Panc1 (cell line): Measurements from ENCODE around the gene KRTAP9-4. TPM values are rescaled to one million over a fixed set of nuclear protein-coding genes. Genes with fewer than 3 reads are reported as not detected.

Experiments
- ATAC-seq: fragments of 200-7000 bp; cut with Tn5 transposase; 2 replicates; pipeline ENCODE4 v1.9.1; 2020; ENCODE audit warnings: mild to moderate bottlenecking, moderate library complexity
- BruUV-seq: library from RNA; stranded (reverse); fragments of 400-500 nt; replicated peaks from 2 replicates; lab custom pipeline; 2021; lab: Mats Ljungman, UMichigan
- CTCF ChIA-PET: fragments of 300-600 bp; sonication (Branson Sonifier 250); formaldehyde crosslinking; loops from one replicate; lab custom pipeline; 2022; ENCODE audit warnings: antibody characterized with exemption; lab: Charles Lee
- POLR2A ChIA-PET: fragments of 300-600 bp; sonication (Branson Sonifier 250); formaldehyde crosslinking; loops from one replicate; lab custom pipeline; 2022; ENCODE audit warnings: antibody characterized with exemption; lab: Charles Lee
- DNase-seq: peaks from one replicate; pipeline ENCODE4 v3.0.0-alpha.2; 2010; ENCODE audit warnings: low read depth, low spot score
- H3K27ac ChIP-seq: 2 replicates; pipeline ENCODE4 v1.5.1; 2011; ENCODE audit warnings: mild to moderate bottlenecking, low read length, inconsistent platforms
- H3K27me3 ChIP-seq: fragments of 200-500 bp; sonication (Bioruptor generic); 2 replicates; pipeline ENCODE4 v1.6.0; 2014; ENCODE audit warnings: low read length, inconsistent platforms; ENCODE audit not compliant: control insufficient read depth, insufficient read depth
- H3K36me3 ChIP-seq: fragments of 200-500 bp; sonication (Bioruptor generic); 2 replicates; pipeline ENCODE4 v1.5.1; 2014; ENCODE audit warnings: inconsistent platforms, mild to moderate bottlenecking, low read length, moderate library complexity; ENCODE audit not compliant: control insufficient read depth, insufficient read depth
- H3K4me1 ChIP-seq: 2 replicates; pipeline ENCODE4 v1.5.1; 2011; ENCODE audit warnings: inconsistent platforms, mild to moderate bottlenecking, low read length, moderate library complexity; ENCODE audit not compliant: control insufficient read depth, insufficient read depth
- H3K4me3 ChIP-seq, 2 experiments: 2 replicates each; pipeline ENCODE4 v1.5.1; 2011 to 2012; ENCODE audit warnings: low read depth in 2 of 2, low read length in 2 of 2, mild to moderate bottlenecking in 2 of 2, inconsistent platforms in 1 of 2, moderate library complexity in 1 of 2
- H3K9me3 ChIP-seq: fragments of 200-500 bp; sonication (Bioruptor generic); 2 replicates; pipeline ENCODE4 v1.5.1; 2014; ENCODE audit warnings: low read depth, mild to moderate bottlenecking, inconsistent platforms, low read length, moderate library complexity; ENCODE audit not compliant: control insufficient read depth, insufficient read depth
- POLR2AphosphoS5 ChIP-seq: IDR thresholded peaks from 2 replicates; pipeline ENCODE4 v1.6.1; 2012; ENCODE audit warnings: mild to moderate bottlenecking, low read depth, low read length, moderate library complexity
- SIN3A ChIP-seq: IDR thresholded peaks from 2 replicates; pipeline ENCODE4 v1.6.1; 2012; ENCODE audit warnings: low read depth, mild to moderate bottlenecking, low read length, moderate library complexity, borderline replicate concordance; ENCODE audit not compliant: insufficient read depth
- TCF7L2 ChIP-seq: IDR thresholded peaks from 2 replicates; pipeline ENCODE4 v1.6.1; 2011; ENCODE audit warnings: mild to moderate bottlenecking, low read depth, low read length, inconsistent platforms
- in situ Hi-C: cut with HindIII; loops from 2 replicates; pipeline ENCODE4 v1.10.0; 2016; ENCODE audit warnings: low sequenced_read_pairs, low pct_unique_long_range_greater_than_20kb
- intact Hi-C: fragments of 100-400 bp; cut with micrococcal nuclease; formaldehyde crosslinking; loops from one replicate; pipeline ENCODE4 v1.10.0; 2022; ENCODE audit not compliant: unreplicated experiment
- total RNA-seq: library from RNA; stranded (reverse); gene quantifications from one replicate; pipeline ENCODE4 v1.2.1, GENCODE V29; 2021; ENCODE audit not compliant: unreplicated experiment
- TF ChIP-seq, protein P1 (sequence below): fragments of 450-650 bp; IDR thresholded peaks from 2 replicates; pipeline ENCODE4 v1.5.1; 2017; ENCODE audit warnings: mild to moderate bottlenecking
- TF ChIP-seq, protein P2 (sequence below), 2 experiments: IDR thresholded peaks; 2 replicates each; pipeline ENCODE4 v1.6.1; 2011 to 2012; ENCODE audit warnings: low read depth in 2 of 2, control low read depth in 1 of 2, low read length in 1 of 2, mild to moderate bottlenecking in 1 of 2, moderate library complexity in 1 of 2; ENCODE audit not compliant: insufficient read depth in 1 of 2

The KRTAP9-4 gene
- total RNA-seq, 1 experiment from 2014 or later: not detected

GRCh38 chr17:41284546-41284945 is 35.1 kb downstream of the KRTAP9-4 start:
- in situ Hi-C loops (no loop called here), intact Hi-C loops (no loop called here)
- no peak overlapping the region for H3K4me3 ChIP-seq
- peaks cover 2% of the 10 kb centered on the region; the same call in 1 of the 2 replicates for H3K27me3 ChIP-seq
- no peaks in the 10 kb centered on the region for H3K4me1 ChIP-seq
- no peak overlapping the region for H3K27ac ChIP-seq
- TF ChIP-seq, protein P1, sequence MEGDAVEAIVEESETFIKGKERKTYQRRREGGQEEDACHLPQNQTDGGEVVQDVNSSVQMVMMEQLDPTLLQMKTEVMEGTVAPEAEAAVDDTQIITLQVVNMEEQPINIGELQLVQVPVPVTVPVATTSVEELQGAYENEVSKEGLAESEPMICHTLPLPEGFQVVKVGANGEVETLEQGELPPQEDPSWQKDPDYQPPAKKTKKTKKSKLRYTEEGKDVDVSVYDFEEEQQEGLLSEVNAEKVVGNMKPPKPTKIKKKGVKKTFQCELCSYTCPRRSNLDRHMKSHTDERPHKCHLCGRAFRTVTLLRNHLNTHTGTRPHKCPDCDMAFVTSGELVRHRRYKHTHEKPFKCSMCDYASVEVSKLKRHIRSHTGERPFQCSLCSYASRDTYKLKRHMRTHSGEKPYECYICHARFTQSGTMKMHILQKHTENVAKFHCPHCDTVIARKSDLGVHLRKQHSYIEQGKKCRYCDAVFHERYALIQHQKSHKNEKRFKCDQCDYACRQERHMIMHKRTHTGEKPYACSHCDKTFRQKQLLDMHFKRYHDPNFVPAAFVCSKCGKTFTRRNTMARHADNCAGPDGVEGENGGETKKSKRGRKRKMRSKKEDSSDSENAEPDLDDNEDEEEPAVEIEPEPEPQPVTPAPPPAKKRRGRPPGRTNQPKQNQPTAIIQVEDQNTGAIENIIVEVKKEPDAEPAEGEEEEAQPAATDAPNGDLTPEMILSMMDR: no peak
- TF ChIP-seq SIN3A (no peak), POLR2AphosphoS5 (no peak)
- TF ChIP-seq, protein P2, sequence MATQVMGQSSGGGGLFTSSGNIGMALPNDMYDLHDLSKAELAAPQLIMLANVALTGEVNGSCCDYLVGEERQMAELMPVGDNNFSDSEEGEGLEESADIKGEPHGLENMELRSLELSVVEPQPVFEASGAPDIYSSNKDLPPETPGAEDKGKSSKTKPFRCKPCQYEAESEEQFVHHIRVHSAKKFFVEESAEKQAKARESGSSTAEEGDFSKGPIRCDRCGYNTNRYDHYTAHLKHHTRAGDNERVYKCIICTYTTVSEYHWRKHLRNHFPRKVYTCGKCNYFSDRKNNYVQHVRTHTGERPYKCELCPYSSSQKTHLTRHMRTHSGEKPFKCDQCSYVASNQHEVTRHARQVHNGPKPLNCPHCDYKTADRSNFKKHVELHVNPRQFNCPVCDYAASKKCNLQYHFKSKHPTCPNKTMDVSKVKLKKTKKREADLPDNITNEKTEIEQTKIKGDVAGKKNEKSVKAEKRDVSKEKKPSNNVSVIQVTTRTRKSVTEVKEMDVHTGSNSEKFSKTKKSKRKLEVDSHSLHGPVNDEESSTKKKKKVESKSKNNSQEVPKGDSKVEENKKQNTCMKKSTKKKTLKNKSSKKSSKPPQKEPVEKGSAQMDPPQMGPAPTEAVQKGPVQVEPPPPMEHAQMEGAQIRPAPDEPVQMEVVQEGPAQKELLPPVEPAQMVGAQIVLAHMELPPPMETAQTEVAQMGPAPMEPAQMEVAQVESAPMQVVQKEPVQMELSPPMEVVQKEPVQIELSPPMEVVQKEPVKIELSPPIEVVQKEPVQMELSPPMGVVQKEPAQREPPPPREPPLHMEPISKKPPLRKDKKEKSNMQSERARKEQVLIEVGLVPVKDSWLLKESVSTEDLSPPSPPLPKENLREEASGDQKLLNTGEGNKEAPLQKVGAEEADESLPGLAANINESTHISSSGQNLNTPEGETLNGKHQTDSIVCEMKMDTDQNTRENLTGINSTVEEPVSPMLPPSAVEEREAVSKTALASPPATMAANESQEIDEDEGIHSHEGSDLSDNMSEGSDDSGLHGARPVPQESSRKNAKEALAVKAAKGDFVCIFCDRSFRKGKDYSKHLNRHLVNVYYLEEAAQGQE (IDR thresholded peaks at IDR 0.05; ENCODE audit: insufficient read depth in 1 of 2, low read depth in 2 of 2, low read length in 1 of 2): no peak
- H3K9me3 ChIP-seq: no peaks in the 10 kb centered on the region
- H3K36me3 ChIP-seq: no peaks in the 10 kb centered on the region
- DNase-seq: no peak
- BruUV-seq: no TSS peak
- POLR2A ChIA-PET: no interaction called here
- CTCF ChIA-PET: no interaction called here
- ATAC-seq: no peak

DNA sequence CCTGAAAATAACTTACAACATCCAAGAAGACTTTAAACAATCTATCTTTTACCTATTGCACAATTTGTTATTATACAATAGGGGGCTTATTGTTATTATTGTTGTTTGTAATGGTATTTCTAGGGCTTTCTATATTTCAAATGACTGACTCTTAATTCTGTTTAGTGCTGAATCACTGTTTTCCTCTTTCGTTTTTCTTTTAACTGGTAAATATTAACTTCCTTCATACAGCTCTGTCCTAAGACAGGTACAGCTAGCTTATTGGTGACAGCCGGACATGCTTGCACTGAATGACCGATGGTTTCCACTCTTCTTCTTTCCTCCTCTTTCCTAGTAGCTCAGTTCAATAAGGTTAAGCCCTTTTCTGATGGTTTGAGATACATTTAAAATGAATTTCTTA is 37.6 kb downstream of the KRTAP9-4 start:
- Histone ChIP-seq H3K36me3 (no peaks in the 10 kb centered on the region), H3K4me1 (no peaks in the 10 kb centered on the region), H3K27ac (no peak overlapping the region), H3K27me3 (peaks cover 2% of the 10 kb centered on the region; the same call in 1 of the 2 replicates), H3K4me3 (no peak overlapping the region), H3K9me3 (no peaks in the 10 kb centered on the region)
- no peak for ATAC-seq
- intact Hi-C loops: no loop called here
- no peak for DNase-seq
- ChIA-PET POLR2A (no interaction called here), CTCF (no interaction called here)
- in situ Hi-C loops: no loop called here
- no peak for TF ChIP-seq SIN3A
- TF ChIP-seq, protein P1: no peak
- BruUV-seq: no TSS peak

GRCh38 chr17:41294016-41294415 is 44.5 kb downstream of the KRTAP9-4 start:
- CTCF ChIA-PET: no interaction called here
- no peak for DNase-seq
- no TSS peak for BruUV-seq

More at GRCh38 chr17:41294016-41294415, 44.5 kb downstream of the KRTAP9-4 start:
- Histone ChIP-seq H3K4me3 (no peak overlapping the region), H3K27ac (no peak overlapping the region), H3K9me3 (no peaks in the 10 kb centered on the region), H3K27me3 (no peaks in the 10 kb centered on the region), H3K36me3 (no peaks in the 10 kb centered on the region), H3K4me1 (no peaks in the 10 kb centered on the region)
- in situ Hi-C loops (no loop called here), intact Hi-C loops (no loop called here)
- TF ChIP-seq POLR2AphosphoS5 (no peak), TCF7L2 (no peak), SIN3A (no peak)
- TF ChIP-seq, protein P1: no peak
- TF ChIP-seq, protein P2 (IDR thresholded peaks at IDR 0.05; ENCODE audit: insufficient read depth in 1 of 2, low read depth in 2 of 2, low read length in 1 of 2): no peak
- POLR2A ChIA-PET: no interaction called here
- no peak for ATAC-seq
